Fibroblast of skin of right biceps (primary cell): ENCODE data around the gene ZNF208.
"Not testable (repeated sequence)": the region's sequence is repeated elsewhere in the genome, so short reads cannot be mapped to it uniquely, and the experiment has no call there.

Experiments
- DNase-seq: peaks from one replicate; pipeline ENCODE4 v3.0.0-alpha.2; 2013

The ZNF208 gene

GRCh38 chr19:22010437-22011143 lies at the start of gene ZNF208:
TSS of gene ZNF208 (minus strand) at chr19:22010943. CDS start at chr19:22010794, 149 bp downstream.
- DNase-seq: not testable (repeated sequence)

GRCh38 chr19:22052644-22053013 lies 41.9 kb upstream of the ZNF208 start:
- no peak for DNase-seq

- DNase-seq: not testable (repeated sequence)
These were observed 30.4 kb upstream of the ZNF208 start for GRCh38 chr19:22041151-22041550.

- no peak for DNase-seq
These were observed 19.9 kb upstream of the ZNF208 start for GRCh38 chr19:22030680-22031079.

- no peak for DNase-seq
These were observed 15.9 kb upstream of the ZNF208 start for GRCh38 chr19:22026687-22027086.

GRCh38 chr19:22025539-22025938 lies 14.8 kb upstream of the ZNF208 start:
- DNase-seq: not testable (repeated sequence)

GRCh38 chr19:21970466-21970865 lies 40.3 kb downstream of the ZNF208 start:
- no peak for DNase-seq

- no peak for DNase-seq
These were observed 63.0 kb downstream of the ZNF208 start for GRCh38 chr19:21947775-21948174.

- no peak for DNase-seq
These were observed 70.1 kb downstream of the ZNF208 start for GRCh38 chr19:21940684-21941083.

- no peak for DNase-seq
These were observed 76.2 kb downstream of the ZNF208 start for GRCh38 chr19:21934593-21934992.

- no peak for DNase-seq
These were observed 76.6 kb downstream of the ZNF208 start for GRCh38 chr19:21934131-21934530.

- no peak for DNase-seq
These were observed 88.5 kb downstream of the ZNF208 start for GRCh38 chr19:21922276-21922675.

- no peak for DNase-seq
These were observed 89.0 kb downstream of the ZNF208 start for GRCh38 chr19:21921691-21922180.

- no peak for DNase-seq
These were observed 95.3 kb downstream of the ZNF208 start for GRCh38 chr19:21915411-21915810.

- DNase-seq: no peak
These were observed 98.1 kb downstream of the ZNF208 start for GRCh38 chr19:21912654-21913053.

GRCh38 chr19:21910318-21910717 lies 100.4 kb downstream of the ZNF208 start:
- no peak for DNase-seq

GRCh38 chr19:21908066-21908465 lies 102.7 kb downstream of the ZNF208 start:
- DNase-seq: no peak

GRCh38 chr19:21907516-21907915 lies 103.2 kb downstream of the ZNF208 start:
- no peak for DNase-seq

- no peak for DNase-seq
These were observed 108.2 kb downstream of the ZNF208 start for GRCh38 chr19:21902571-21902970.

GRCh38 chr19:21901861-21902260 lies 108.9 kb downstream of the ZNF208 start:
- DNase-seq: no peak

GRCh38 chr19:21900401-21900800 lies 110.3 kb downstream of the ZNF208 start:
- DNase-seq: no peak

GRCh38 chr19:21891086-21891485 lies 119.7 kb downstream of the ZNF208 start:
- DNase-seq: no peak

- not testable (repeated sequence) for DNase-seq
These were observed 120.7 kb downstream of the ZNF208 start for GRCh38 chr19:21890017-21890416.

- not testable (repeated sequence) for DNase-seq
These were observed 125.2 kb downstream of the ZNF208 start for GRCh38 chr19:21885516-21885915.

GRCh38 chr19:21884786-21885185 lies 126.0 kb downstream of the ZNF208 start:
- DNase-seq: not testable (repeated sequence)
